Large intestine (tissue), 3 donors: ENCODE measurements around the gene UBE2QL1. TPM values are rescaled to one million over a fixed set of nuclear protein-coding genes. Genes with fewer than 3 reads are reported as not detected.
A peak's percentile ranks its signal among the peaks of the same experiment; 100 is the strongest.

Source experiments
- DNase-seq, 2 donors: peaks; one replicate each; pipeline versions ENCODE4 v3.0.0 to v3.0.0-alpha.2; 2013
- H3K27ac ChIP-seq: one replicate; pipeline ENCODE4 v1.5.1; 2013; ENCODE audit warnings: low read length
- H3K27me3 ChIP-seq: 2 replicates; pipeline ENCODE4 v1.6.1; 2013; ENCODE audit warnings: low read length; ENCODE audit not compliant: control insufficient read depth, insufficient read depth
- H3K36me3 ChIP-seq: 2 replicates; pipeline ENCODE4 v1.6.1; 2013; ENCODE audit warnings: low read length; ENCODE audit not compliant: control insufficient read depth, insufficient read depth
- H3K4me1 ChIP-seq: one replicate; pipeline ENCODE4 v1.6.1; 2013; ENCODE audit warnings: low read length; ENCODE audit not compliant: control insufficient read depth, insufficient read depth
- H3K4me3 ChIP-seq: one replicate; pipeline ENCODE4 v1.5.1; 2013; ENCODE audit warnings: low read length
- H3K9me3 ChIP-seq: one replicate; pipeline ENCODE4 v1.6.1; 2013; ENCODE audit warnings: mild to moderate bottlenecking, low read depth, low read length, moderate library complexity; ENCODE audit not compliant: control insufficient read depth
- WGBS: methylation state at CpG from one replicate; pipeline ENCODE4 v1.1.5; 2013; ENCODE audit warnings: low lambda C conversion rate; ENCODE audit not compliant: insufficient coverage; 5-methylcytosine and 5-hydroxymethylcytosine counted together
- polyA plus RNA-seq: library from polyadenylated mRNA; unstranded; fragments of 120-200 nt; gene quantifications from one replicate; pipeline ENCODE4 v1.2.1, GENCODE V29; 2013

The UBE2QL1 gene
- polyA plus RNA-seq, 1 donor: 0.81 TPM

DNA sequence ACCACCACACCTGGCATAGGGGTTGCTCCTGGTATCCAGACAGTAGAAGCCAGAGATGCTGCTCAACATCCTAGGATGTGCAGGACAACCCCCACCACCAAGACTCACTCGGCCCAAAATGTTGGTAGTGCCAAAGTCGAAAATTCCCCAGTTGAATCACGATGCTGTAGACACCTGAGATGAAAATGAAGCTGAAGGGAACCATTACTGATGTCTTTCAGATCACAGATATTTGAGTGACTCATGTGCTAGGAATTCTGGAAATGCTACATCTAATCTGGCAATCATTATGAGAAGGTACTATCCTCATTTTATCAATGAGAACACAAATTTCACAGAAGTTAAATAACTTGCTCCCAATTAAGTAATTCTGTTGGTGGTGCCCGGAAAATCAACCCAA lies 21.0 kb upstream of the UBE2QL1 start:
- Histone ChIP-seq H3K27ac (no peak overlapping the region), H3K27me3 (peaks cover 14% of the 10 kb centered on the region), H3K36me3 (no peaks in the 10 kb centered on the region), H3K9me3 (no peaks in the 10 kb centered on the region), H3K4me3 (no peak overlapping the region), H3K4me1 (no peaks in the 10 kb centered on the region)
- no CpG with 5 or more reads among the region's 4 CpGs for WGBS
- DNase-seq: no peak

DNA sequence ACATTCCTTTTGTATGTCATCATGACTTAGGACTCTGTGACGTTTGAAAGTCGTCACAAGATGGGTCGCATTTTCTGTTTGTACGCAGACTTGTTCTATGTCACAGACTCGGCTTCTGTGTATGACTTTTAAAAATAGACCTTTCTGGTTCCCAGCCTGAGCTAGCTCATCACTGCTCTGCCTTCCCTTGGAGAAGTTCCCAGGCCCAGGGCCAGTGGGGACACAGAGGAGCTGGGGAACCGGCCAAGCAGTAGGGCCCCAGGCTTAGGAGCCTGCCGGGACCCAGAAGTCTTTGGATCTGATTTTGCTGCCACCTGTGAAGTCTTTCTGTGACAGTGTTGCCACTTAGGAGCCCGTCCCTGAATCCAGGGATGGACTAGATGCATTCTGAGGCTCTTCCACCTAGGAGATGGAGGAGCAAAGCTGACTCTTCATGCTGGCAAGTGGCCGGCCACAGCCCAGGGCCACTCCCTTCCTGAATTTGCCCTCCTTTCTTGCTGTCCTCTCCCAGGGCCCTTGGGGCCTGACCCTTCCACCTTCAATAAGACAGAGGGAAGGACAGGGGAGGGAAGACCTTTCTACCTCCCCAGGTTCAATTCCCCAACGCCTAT lies 18.1 kb upstream of the UBE2QL1 start:
- no peak for DNase-seq
- H3K27me3 ChIP-seq: peaks cover 10% of the 10 kb centered on the region
- H3K27ac ChIP-seq: no peak overlapping the region
- H3K4me1 ChIP-seq: no peaks in the 10 kb centered on the region
- no CpG with 5 or more reads among the region's 10 CpGs for WGBS
- H3K4me3 ChIP-seq: no peak overlapping the region
- no peaks in the 10 kb centered on the region for H3K9me3 ChIP-seq
- H3K36me3 ChIP-seq: no peaks in the 10 kb centered on the region

DNA sequence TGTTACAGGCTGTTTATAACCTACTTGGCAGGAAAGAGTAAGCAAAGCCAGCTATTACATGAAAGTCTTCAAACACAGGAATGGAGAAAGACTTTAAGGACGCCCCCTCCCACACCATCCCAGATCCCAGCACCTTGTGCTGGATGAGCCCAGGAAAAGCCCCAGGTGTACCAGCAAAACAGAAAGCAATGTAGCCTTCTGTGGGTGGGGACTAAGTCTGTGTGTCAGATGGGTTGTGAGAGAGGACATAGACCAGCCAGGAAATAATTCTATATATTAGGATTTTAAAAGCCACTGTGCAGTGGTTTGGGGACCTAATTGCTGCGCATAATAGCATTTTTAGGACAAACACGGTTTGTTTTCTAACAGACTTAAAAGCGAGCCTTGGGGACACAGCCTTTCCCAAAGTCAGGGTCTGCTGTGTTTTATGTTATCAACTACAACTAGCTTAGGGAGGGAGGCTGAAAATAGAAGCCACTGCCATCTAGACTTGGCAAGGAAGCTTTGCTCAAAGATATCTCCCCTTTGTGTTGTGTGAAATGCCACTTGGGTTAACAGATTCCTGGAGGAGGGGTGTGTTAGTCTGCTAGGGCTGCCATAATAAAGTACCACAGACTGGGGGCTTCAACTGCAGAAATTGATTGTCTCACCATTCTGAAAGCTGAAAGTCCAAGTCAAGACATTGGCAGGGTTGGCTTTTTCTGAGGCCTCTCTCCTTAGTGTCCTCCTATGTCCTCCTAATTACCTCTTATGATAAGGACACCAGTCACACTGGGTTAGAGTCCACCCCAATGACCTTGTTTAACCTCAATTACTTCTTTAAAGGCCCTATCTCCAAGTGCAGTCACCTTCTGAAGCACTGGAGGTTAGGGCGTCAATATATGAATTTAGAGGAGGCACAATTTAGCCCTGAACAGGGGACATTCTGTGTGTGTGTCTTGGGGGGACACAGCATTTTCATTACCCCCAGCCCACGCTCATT lies 17.2 kb upstream of the UBE2QL1 start:
- Histone ChIP-seq H3K36me3 (no peaks in the 10 kb centered on the region), H3K27me3 (peaks cover 10% of the 10 kb centered on the region), H3K9me3 (no peaks in the 10 kb centered on the region), H3K4me1 (no peaks in the 10 kb centered on the region), H3K4me3 (no peak overlapping the region), H3K27ac (no peak overlapping the region)
- WGBS: no CpG with 5 or more reads among the region's 6 CpGs
- peak in 1 of 2 donors; percentile 44 for DNase-seq

DNA sequence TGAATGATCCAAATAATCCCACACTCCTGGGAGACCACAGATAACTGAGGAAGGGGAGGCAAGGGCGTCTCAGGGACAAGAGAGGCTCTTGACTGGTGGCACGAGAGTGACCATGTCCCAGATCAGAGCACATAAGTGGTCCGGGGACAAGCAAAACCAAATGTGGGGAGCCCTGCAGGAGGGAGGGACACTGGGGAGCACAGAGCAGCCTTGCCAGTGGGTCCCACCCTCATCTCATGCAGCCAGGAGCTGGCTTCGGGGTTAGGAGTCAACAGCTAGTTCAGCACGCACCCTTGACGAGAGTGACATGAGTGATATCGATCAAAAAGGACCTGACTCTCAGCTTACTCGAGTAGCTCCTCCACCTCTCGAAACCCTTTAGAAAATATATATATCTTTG lies 16.5 kb upstream of the UBE2QL1 start:
- H3K4me1 ChIP-seq: no peaks in the 10 kb centered on the region

DNA sequence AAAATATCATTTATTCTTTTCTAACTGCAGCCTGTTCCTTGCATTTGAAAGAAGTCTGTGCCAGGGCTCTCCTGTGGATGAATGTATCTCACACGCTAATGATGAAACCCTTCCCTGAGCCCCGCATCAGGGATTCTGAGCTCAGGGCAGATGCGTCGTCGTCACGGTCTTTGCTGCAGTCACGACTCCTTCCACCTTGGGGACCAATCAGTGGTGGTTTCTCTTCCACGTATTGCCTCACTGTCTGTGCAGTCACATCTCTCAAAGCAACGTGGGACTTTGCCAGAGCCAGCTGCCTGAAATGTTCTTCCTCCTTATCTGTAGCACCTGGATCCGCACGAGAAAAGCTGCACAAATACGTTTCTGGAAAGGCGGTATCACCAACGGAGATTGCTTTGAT lies 13.9 kb upstream of the UBE2QL1 start:
- Histone ChIP-seq H3K9me3 (no peaks in the 10 kb centered on the region), H3K27me3 (peaks cover 9% of the 10 kb centered on the region)
- 40% methylated on average over 2 of the region's 14 CpGs for WGBS

More for the DNA sequence above, 16.5 kb upstream of the UBE2QL1 start:
- Histone ChIP-seq H3K27ac (no peak overlapping the region), H3K36me3 (no peaks in the 10 kb centered on the region), H3K27me3 (peaks cover 11% of the 10 kb centered on the region), H3K9me3 (no peaks in the 10 kb centered on the region), H3K4me3 (no peak overlapping the region)
- DNase-seq: no peak
- WGBS: no CpG with 5 or more reads among the region's 9 CpGs

DNA sequence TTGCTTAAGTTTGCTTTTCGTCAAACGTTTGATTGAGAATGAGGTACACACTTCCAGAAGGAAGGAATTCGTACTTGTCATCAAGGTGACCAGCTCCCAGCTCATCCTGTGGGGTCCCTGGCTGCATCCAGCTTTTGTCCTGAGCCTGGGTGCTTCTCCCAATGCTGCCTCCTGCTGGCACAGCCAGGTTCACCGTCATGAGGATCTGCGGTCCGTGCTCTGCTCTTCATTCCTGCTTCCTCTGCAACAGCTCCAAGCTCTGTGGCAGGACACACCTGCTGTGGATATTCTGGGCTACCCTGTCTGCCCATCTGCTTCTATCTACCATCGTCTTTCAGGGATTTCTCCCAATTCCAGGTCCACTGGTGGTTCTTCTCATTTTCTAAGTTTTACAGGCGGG lies 13.3 kb upstream of the UBE2QL1 start:
- peak in 1 of 2 donors; percentile 15 for DNase-seq

More for the DNA sequence above, 13.9 kb upstream of the UBE2QL1 start:
- no peak for DNase-seq
- Histone ChIP-seq H3K36me3 (no peaks in the 10 kb centered on the region), H3K4me1 (no peaks in the 10 kb centered on the region), H3K27ac (no peak overlapping the region), H3K4me3 (no peak overlapping the region)

DNA sequence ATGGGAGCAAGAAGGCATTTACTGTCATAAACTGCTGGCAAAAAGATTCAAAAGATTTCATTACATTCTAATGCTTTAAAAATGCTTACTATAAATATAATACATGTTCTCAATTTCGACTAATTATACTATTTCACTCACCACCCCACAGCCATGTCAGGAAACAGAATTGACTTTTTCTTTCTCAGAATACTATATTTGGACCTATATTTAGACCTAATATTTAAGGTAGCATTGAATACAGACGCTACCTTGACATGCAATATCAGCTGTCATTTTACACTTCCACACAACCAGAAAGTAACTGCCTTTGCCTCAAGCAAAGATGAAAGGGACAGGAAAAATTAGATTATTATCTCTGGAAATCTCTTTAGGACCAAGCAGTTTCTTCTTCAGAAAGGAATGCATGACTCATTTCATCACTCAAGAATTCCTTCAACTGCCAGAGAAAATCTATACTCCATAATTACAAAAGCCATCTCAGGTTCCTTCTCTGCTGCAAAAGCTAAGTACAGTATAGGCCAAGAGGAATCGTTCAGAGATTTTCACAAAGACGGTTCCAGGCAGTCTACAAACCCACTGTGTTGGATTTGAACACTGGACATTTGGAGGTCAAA lies 11.8 kb upstream of the UBE2QL1 start:
- Histone ChIP-seq H3K27me3 (peaks cover 5% of the 10 kb centered on the region), H3K9me3 (no peaks in the 10 kb centered on the region), H3K4me3 (no peak overlapping the region), H3K4me1 (no peaks in the 10 kb centered on the region), H3K27ac (no peak overlapping the region), H3K36me3 (no peaks in the 10 kb centered on the region)
- WGBS: 80% methylated on average over 1 of the region's 4 CpGs
- DNase-seq: no peak

More for the DNA sequence above, 13.3 kb upstream of the UBE2QL1 start:
- H3K4me3 ChIP-seq: no peak overlapping the region
- no peaks in the 10 kb centered on the region for H3K4me1 ChIP-seq
- H3K27ac ChIP-seq: no peak overlapping the region
- peaks cover 9% of the 10 kb centered on the region for H3K27me3 ChIP-seq
- no CpG with 5 or more reads among the region's 8 CpGs for WGBS
- H3K9me3 ChIP-seq: no peaks in the 10 kb centered on the region
- H3K36me3 ChIP-seq: no peaks in the 10 kb centered on the region

DNA sequence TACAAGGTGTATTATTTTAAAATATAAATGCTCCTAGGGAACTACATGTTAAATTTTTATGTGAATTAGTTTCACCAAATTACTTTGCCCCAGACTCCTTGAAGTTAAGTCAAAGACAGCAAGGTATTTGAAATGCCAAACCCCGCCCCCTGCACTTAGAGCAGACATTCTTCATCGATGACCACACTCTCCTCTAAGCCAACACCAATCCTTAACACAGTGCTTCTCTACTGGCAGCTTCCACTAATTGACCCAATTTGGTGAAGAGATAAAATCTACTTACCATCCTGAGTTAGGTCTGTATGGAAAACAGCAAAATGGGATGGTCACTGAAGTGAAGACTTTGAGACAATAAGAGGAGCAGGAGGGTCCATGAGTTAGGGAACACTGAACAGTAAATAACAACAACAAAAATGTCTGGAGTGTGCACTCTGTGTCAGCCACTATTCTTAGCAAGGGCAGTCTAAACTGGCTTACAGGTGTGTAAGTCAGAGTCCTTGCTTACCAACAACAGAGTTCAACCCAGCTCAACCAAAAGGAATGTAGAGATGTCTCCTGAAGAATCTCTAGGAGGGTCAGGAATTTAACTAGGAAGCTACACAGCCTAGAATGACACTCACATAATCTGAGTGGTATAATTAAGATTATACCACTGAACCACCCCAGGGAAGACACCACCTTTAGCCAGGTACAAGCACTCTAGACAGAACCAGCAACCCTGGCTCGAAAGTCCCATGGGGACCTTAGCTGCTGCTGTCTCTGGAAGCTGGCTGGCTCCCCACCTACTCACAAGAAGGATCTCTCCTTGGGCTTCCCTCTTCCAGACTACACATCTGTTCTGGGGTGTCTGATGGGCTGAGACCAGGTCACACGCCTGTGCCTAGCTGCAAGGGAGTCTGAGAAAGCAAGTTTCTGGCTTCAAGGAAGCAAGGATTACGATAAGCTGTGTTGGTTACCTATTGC lies 8.8 kb upstream of the UBE2QL1 start:
- DNase-seq: no peak
- H3K4me3 ChIP-seq: no peak overlapping the region
- 67% methylated on average over 1 of the region's 5 CpGs for WGBS
- no peaks in the 10 kb centered on the region for H3K4me1 ChIP-seq
- no peaks in the 10 kb centered on the region for H3K36me3 ChIP-seq
- no peaks in the 10 kb centered on the region for H3K9me3 ChIP-seq
- H3K27ac ChIP-seq: no peak overlapping the region
- H3K27me3 ChIP-seq: peaks cover 14% of the 10 kb centered on the region

DNA sequence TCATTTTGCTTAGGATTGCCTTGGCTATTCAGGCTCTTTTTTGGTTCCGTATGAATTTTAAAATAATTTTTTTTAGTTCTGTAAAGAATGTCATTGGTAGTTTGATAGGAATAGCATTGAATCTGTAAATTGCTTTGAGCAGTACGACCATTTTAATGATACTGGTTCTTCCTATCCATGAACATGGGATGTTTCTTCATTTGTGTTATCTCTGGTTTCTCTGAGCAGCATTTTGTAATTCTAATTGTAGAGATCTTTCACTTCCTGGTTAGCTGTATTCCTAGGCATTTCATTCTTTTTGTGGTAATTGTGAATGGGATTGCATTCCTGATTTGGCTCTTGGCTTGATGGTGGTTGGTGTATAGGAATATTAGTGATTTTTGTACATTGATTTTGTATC lies 6.3 kb upstream of the UBE2QL1 start:
- DNase-seq: no peak
- H3K9me3 ChIP-seq: peaks cover under 1% of the 10 kb centered on the region
- H3K27ac ChIP-seq: no peak overlapping the region
- peaks cover 11% of the 10 kb centered on the region for H3K27me3 ChIP-seq
- no peaks in the 10 kb centered on the region for H3K4me1 ChIP-seq
- H3K36me3 ChIP-seq: no peaks in the 10 kb centered on the region
- 75% methylated on average over 2 of the region's 2 CpGs for WGBS
- H3K4me3 ChIP-seq: no peak overlapping the region
